SK-N-SH (cell line): Measurements from ENCODE around the gene ZNF264. TPM values are rescaled to one million over a fixed set of nuclear protein-coding genes. Genes with fewer than 3 reads are reported as not detected.

Source experiments
- CTCF ChIA-PET: fragments of 300-600, 350-600 bp; formaldehyde crosslinking; extraction: SDS; loops from one replicate; lab custom pipeline; 2021; lab: Yijun Ruan, JAX
- POLR2A ChIA-PET: fragments of 350-600 bp; sonication (Branson Sonifier 250); formaldehyde crosslinking; extraction: SDS; loops from one replicate; lab custom pipeline; 2020; ENCODE audit warnings: antibody characterized with exemption, inconsistent platforms; lab: Yijun Ruan, JAX
- DNase-seq: peaks from one replicate; pipeline ENCODE4 v3.0.0; 2012
- H2AFZ ChIP-seq: fragments of 200-600 bp; sonication (generic); 2 replicates; pipeline ENCODE4 v1.8.1; 2016; ENCODE audit warnings: antibody characterized with exemption, mild to moderate bottlenecking, low read depth
- H3F3A ChIP-seq: fragments of 200-600 bp; sonication (generic); replicated peaks from 2 replicates; pipeline ENCODE3; 2016; ENCODE audit warnings: antibody characterized with exemption, mild to moderate bottlenecking; ENCODE audit not compliant: insufficient read depth
- H3K27ac ChIP-seq, 2 experiments: fragments of 200-500 bp in 1 of 2; fragments of 200-600 bp in 1 of 2; sonication (Bioruptor generic) in 1 of 2; sonication (generic), shearing (Covaris generic) in 1 of 2; 2 replicates each; pipeline versions ENCODE4 v1.5.1 to v1.6.1; 2014 to 2016; ENCODE audit warnings: low read depth in 2 of 2, inconsistent platforms in 1 of 2, low read length in 1 of 2, mild to moderate bottlenecking in 1 of 2, mixed read lengths in 1 of 2
- H3K27me3 ChIP-seq: fragments of 200-600 bp; sonication (generic), shearing (Covaris generic); 2 replicates; pipeline ENCODE4 v1.6.1; 2016; ENCODE audit warnings: mixed run types; ENCODE audit not compliant: insufficient read depth
- H3K36me3 ChIP-seq, 2 experiments: fragments of 200-500 bp in 1 of 2; fragments of 200-600 bp in 1 of 2; sonication (Bioruptor generic) in 1 of 2; sonication (generic) in 1 of 2; replicated peaks in 1 of 2; 2 replicates each; pipeline versions ENCODE3 to v1.5.1; 2014 to 2016; ENCODE audit warnings: low read length in 1 of 2, mild to moderate bottlenecking in 1 of 2; ENCODE audit not compliant: insufficient read depth in 2 of 2, control insufficient read depth in 1 of 2
- H3K4me1 ChIP-seq, 2 experiments: fragments of 200-500 bp in 1 of 2; fragments of 200-600 bp in 1 of 2; sonication (Bioruptor generic) in 1 of 2; sonication (generic), shearing (Covaris generic) in 1 of 2; 2 replicates each; pipeline versions ENCODE4 v1.5.1 to v1.6.1; 2014 to 2016; ENCODE audit warnings: low read depth in 1 of 2, low read length in 1 of 2, mixed run types in 1 of 2; ENCODE audit not compliant: insufficient read depth in 2 of 2, control insufficient read depth in 1 of 2
- H3K4me2 ChIP-seq: fragments of 200-600 bp; sonication (generic), shearing (Covaris generic); 2 replicates; pipeline ENCODE4 v1.6.1; 2017; ENCODE audit warnings: mixed run types
- H3K4me3 ChIP-seq, 2 experiments: fragments of 200-500 bp in 1 of 2; fragments of 200-600 bp in 1 of 2; sonication (Bioruptor generic) in 1 of 2; sonication (generic), shearing (Covaris generic) in 1 of 2; 2 replicates each; pipeline versions ENCODE4 v1.5.1 to v1.8.1; 2014 to 2016; ENCODE audit warnings: low read depth in 2 of 2, inconsistent platforms in 1 of 2, low read length in 1 of 2, mild to moderate bottlenecking in 1 of 2, mixed read lengths in 1 of 2, moderate library complexity in 1 of 2
- H3K79me2 ChIP-seq: fragments of 200-600 bp; sonication (generic); 2 replicates; pipeline ENCODE4 v1.8.1; 2017; ENCODE audit warnings: mild to moderate bottlenecking; ENCODE audit not compliant: insufficient read depth
- H3K9ac ChIP-seq: fragments of 200-600 bp; sonication (generic); 2 replicates; pipeline ENCODE4 v1.6.1; 2017; ENCODE audit warnings: mixed run types
- H3K9me2 ChIP-seq: fragments of 200-600 bp; sonication (generic); 2 replicates; pipeline ENCODE4 v1.6.1; 2017; ENCODE audit warnings: mixed run types
- H3K9me3 ChIP-seq: fragments of 200-600 bp; sonication (generic); 2 replicates; pipeline ENCODE4 v1.6.1; 2017; ENCODE audit warnings: mixed run types, mild to moderate bottlenecking, moderate library complexity
- H4K20me1 ChIP-seq: fragments of 200-600 bp; sonication (generic); 2 replicates; pipeline ENCODE4 v1.6.1; 2017; ENCODE audit warnings: mild to moderate bottlenecking, mixed run types; ENCODE audit not compliant: insufficient read depth
- CHD2 ChIP-seq: fragments of 150-350 bp; IDR thresholded peaks from 2 replicates; pipeline ENCODE4 v1.6.1; 2018; ENCODE audit warnings: low read length; ENCODE audit not compliant: partially characterized antibody
- EP300 ChIP-seq, 2 experiments: IDR thresholded peaks; 2 replicates each; pipeline versions ENCODE4 v1.4.0 to v1.6.1; 2012; ENCODE audit warnings: borderline replicate concordance in 1 of 2, low read depth in 1 of 2, low read length in 1 of 2
- EZH2phosphoT487 ChIP-seq: fragments of 200-600 bp; sonication (generic); IDR thresholded peaks from 2 replicates; pipeline ENCODE4 v1.6.1; 2017; ENCODE audit warnings: low read depth, mixed run types, mild to moderate bottlenecking, antibody characterized with exemption, moderate library complexity, borderline replicate concordance
- FOXM1 ChIP-seq: IDR thresholded peaks from 2 replicates; pipeline ENCODE4 v1.4.0; 2012; ENCODE audit warnings: low read depth, mild to moderate bottlenecking
- GATA2 ChIP-seq: sonication (generic); formaldehyde crosslinking; IDR thresholded peaks from 2 replicates; pipeline ENCODE4 v1.5.0; 2020; ENCODE audit warnings: mild to moderate bottlenecking, missing genetic modification reagents
- MEF2A ChIP-seq: IDR thresholded peaks from 2 replicates; pipeline ENCODE4 v1.4.0; 2012; ENCODE audit warnings: low read depth, borderline replicate concordance
- MXI1 ChIP-seq: IDR thresholded peaks from 2 replicates; pipeline ENCODE4 v1.6.1; 2012; ENCODE audit warnings: mild to moderate bottlenecking, low read depth, low read length, improper control_type of control experiment
- RAD21 ChIP-seq: IDR thresholded peaks from 2 replicates; pipeline ENCODE4 v1.6.1; 2012; ENCODE audit warnings: mild to moderate bottlenecking, low read length
- RCOR1 ChIP-seq: fragments of 150-350 bp; IDR thresholded peaks from 2 replicates; pipeline ENCODE4 v1.6.1; 2017; ENCODE audit warnings: antibody characterized with exemption, low read length
- RXRA ChIP-seq: IDR thresholded peaks from 2 replicates; pipeline ENCODE4 v1.4.0; 2012; ENCODE audit warnings: low read depth, mild to moderate bottlenecking, borderline replicate concordance
- SMC3 ChIP-seq: IDR thresholded peaks from 2 replicates; pipeline ENCODE4 v1.6.1; 2012; ENCODE audit warnings: low read depth, low read length, improper control_type of control experiment
- TAF1 ChIP-seq: IDR thresholded peaks from 2 replicates; pipeline ENCODE4 v1.6.1; 2012; ENCODE audit warnings: low read depth, mild to moderate bottlenecking, low read length, moderate library complexity, borderline replicate concordance
- TCF12 ChIP-seq: IDR thresholded peaks from 2 replicates; pipeline ENCODE4 v1.4.0; 2012
- YY1 ChIP-seq: IDR thresholded peaks from 2 replicates; pipeline ENCODE4 v1.4.0; 2012; ENCODE audit warnings: low read depth, mild to moderate bottlenecking
- WGBS: methylation state at CpG from one replicate; pipeline ENCODE4 v1.1.6; 2017; ENCODE audit warnings: low lambda C conversion rate; 5-methylcytosine and 5-hydroxymethylcytosine counted together
- polyA plus RNA-seq, 3 experiments: library from polyadenylated mRNA; depleted of rRNA; stranded (reverse); fragments of >200 nt; gene quantifications; 2 replicates each; pipeline ENCODE4 v1.2.3, GENCODE V29; 2012
- TF ChIP-seq, protein P1 (sequence below): IDR thresholded peaks from 2 replicates; pipeline ENCODE4 v1.4.0; 2012; ENCODE audit warnings: low read depth
- TF ChIP-seq, protein P2 (sequence below): IDR thresholded peaks from 2 replicates; pipeline ENCODE4 v1.6.1; 2012; ENCODE audit warnings: mild to moderate bottlenecking, low read depth, low read length, moderate library complexity
- TF ChIP-seq, protein P3 (sequence below): fragments of 200-600 bp; sonication (generic); IDR thresholded peaks from 2 replicates; pipeline ENCODE4 v1.6.1; 2017; ENCODE audit warnings: antibody characterized with exemption, mild to moderate bottlenecking, moderate library complexity

ZNF264 gene
- polyA plus RNA-seq, 1 of the 3 experiments (the other 2 are of a cell fraction) = 8.8 TPM

DNA sequence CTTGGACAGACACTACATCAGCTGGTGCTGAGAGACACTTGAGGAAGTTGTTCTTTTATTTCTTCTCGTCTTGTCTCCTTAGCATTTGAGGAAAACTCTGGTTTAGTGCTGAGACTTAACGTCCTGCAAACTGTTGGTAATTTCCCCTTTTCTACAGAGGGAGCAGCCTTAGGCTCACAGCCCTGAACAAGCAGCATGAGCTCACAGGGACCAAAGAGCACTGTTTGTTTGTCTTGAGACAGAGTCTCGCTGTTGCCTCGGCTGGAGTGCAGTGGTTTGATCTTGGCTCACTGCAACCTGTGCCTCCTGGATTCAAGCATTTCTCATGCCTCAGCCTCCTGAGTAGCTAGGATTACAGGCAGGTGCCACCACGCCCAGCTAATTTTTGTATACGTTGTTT is 54.7 kb downstream of the ZNF264 start:
- WGBS = 93% methylated on average over 4 of the region's 6 CpGs

DNA sequence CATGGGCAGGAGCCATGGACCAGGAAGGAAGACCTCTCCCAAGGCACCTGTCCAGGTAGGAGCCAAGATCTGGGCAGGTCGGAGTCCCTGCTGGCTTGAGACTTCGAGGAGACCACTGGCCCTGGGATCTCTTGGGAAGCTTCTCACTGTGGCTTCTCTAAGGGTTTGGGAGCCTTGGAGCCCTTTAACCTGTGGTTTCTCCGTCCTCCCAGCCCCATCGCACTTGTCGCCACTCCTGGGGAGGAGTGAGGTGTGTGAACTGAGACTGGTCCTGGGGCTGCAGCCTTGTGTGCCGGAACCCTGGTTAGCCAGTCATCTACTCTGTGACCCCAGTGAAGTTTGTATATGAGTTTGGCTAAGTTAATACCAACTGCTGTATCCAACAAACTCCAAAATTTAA is 57.3 kb downstream of the ZNF264 start:
- Histone ChIP-seq H3K9me3 (no peaks in the 10 kb centered on the region), H2AFZ (no peak overlapping the region), H3K9ac (no peak overlapping the region), H3F3A (peaks cover 3% of the 10 kb centered on the region), H3K4me3 (no peak overlapping the region), H3K9me2 (no peaks in the 10 kb centered on the region), H3K4me1 (no peaks in the 10 kb centered on the region), H3K4me2 (no peak overlapping the region), H3K27me3 (no peaks in the 10 kb centered on the region), H3K36me3 (peaks cover 55 to 64% of the 10 kb centered on the region in 2 experiments), H3K27ac (no peak overlapping the region), H4K20me1 (no peaks in the 10 kb centered on the region), H3K79me2 (peaks cover 39% of the 10 kb centered on the region)
- DNase-seq = no peak
- ChIA-PET POLR2A (no interaction called here), CTCF (no interaction called here)
- 74% methylated on average over 6 of the region's 6 CpGs for WGBS
- TF ChIP-seq, protein P1, sequence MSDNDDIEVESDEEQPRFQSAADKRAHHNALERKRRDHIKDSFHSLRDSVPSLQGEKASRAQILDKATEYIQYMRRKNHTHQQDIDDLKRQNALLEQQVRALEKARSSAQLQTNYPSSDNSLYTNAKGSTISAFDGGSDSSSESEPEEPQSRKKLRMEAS = no peak
- TF ChIP-seq YY1 = no peak
- no peak for TF ChIP-seq EZH2phosphoT487
- TF ChIP-seq GATA2 (CRISPR knock-in tag) = no peak
- no peak for TF ChIP-seq FOXM1
- TF ChIP-seq EP300 (IDR thresholded peaks at IDR 0.05; ENCODE audit: borderline replicate concordance in 1 of 2, low read depth in 1 of 2, low read length in 1 of 2) = no peak
- TF ChIP-seq CHD2 = no peak
- TF ChIP-seq, protein P2, sequence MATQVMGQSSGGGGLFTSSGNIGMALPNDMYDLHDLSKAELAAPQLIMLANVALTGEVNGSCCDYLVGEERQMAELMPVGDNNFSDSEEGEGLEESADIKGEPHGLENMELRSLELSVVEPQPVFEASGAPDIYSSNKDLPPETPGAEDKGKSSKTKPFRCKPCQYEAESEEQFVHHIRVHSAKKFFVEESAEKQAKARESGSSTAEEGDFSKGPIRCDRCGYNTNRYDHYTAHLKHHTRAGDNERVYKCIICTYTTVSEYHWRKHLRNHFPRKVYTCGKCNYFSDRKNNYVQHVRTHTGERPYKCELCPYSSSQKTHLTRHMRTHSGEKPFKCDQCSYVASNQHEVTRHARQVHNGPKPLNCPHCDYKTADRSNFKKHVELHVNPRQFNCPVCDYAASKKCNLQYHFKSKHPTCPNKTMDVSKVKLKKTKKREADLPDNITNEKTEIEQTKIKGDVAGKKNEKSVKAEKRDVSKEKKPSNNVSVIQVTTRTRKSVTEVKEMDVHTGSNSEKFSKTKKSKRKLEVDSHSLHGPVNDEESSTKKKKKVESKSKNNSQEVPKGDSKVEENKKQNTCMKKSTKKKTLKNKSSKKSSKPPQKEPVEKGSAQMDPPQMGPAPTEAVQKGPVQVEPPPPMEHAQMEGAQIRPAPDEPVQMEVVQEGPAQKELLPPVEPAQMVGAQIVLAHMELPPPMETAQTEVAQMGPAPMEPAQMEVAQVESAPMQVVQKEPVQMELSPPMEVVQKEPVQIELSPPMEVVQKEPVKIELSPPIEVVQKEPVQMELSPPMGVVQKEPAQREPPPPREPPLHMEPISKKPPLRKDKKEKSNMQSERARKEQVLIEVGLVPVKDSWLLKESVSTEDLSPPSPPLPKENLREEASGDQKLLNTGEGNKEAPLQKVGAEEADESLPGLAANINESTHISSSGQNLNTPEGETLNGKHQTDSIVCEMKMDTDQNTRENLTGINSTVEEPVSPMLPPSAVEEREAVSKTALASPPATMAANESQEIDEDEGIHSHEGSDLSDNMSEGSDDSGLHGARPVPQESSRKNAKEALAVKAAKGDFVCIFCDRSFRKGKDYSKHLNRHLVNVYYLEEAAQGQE = no peak
- no peak for TF ChIP-seq MEF2A
- TF ChIP-seq RAD21 = no peak
- no peak for TF ChIP-seq TCF12

More for the DNA sequence above, 54.7 kb downstream of the ZNF264 start:
- Histone ChIP-seq H3K79me2 (peaks cover 66% of the 10 kb centered on the region), H3K4me2 (no peak overlapping the region), H3K27ac (no peak overlapping the region), H3K4me1 (peaks cover 10 to 12% of the 10 kb centered on the region in 2 experiments; a peak in 2 of 4 replicates), H3F3A (no peaks in the 10 kb centered on the region), H3K9me3 (no peaks in the 10 kb centered on the region), H3K27me3 (no peaks in the 10 kb centered on the region), H3K9ac (no peak overlapping the region), H3K4me3 (no peak overlapping the region), H4K20me1 (no peaks in the 10 kb centered on the region), H2AFZ (no peak overlapping the region), H3K36me3 (peaks cover 36 to 38% of the 10 kb centered on the region in 2 experiments), H3K9me2 (no peaks in the 10 kb centered on the region)
- TF ChIP-seq RAD21 (no peak), RXRA (no peak), SMC3 (no peak), RCOR1 (no peak), MXI1 (no peak), TAF1 (no peak)
- TF ChIP-seq, protein P3, sequence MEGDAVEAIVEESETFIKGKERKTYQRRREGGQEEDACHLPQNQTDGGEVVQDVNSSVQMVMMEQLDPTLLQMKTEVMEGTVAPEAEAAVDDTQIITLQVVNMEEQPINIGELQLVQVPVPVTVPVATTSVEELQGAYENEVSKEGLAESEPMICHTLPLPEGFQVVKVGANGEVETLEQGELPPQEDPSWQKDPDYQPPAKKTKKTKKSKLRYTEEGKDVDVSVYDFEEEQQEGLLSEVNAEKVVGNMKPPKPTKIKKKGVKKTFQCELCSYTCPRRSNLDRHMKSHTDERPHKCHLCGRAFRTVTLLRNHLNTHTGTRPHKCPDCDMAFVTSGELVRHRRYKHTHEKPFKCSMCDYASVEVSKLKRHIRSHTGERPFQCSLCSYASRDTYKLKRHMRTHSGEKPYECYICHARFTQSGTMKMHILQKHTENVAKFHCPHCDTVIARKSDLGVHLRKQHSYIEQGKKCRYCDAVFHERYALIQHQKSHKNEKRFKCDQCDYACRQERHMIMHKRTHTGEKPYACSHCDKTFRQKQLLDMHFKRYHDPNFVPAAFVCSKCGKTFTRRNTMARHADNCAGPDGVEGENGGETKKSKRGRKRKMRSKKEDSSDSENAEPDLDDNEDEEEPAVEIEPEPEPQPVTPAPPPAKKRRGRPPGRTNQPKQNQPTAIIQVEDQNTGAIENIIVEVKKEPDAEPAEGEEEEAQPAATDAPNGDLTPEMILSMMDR = no peak
- TF ChIP-seq, protein P2 = no peak
- ChIA-PET CTCF (interaction anchor here (0.7 kb wide), 1 partner anchor 14 kb away, joined by 3 read pairs; no protein-coding TSS in a partner anchor), POLR2A (no interaction called here)
- DNase-seq = no peak
